Measurements from ENCODE around the gene MYL5.

DNA sequence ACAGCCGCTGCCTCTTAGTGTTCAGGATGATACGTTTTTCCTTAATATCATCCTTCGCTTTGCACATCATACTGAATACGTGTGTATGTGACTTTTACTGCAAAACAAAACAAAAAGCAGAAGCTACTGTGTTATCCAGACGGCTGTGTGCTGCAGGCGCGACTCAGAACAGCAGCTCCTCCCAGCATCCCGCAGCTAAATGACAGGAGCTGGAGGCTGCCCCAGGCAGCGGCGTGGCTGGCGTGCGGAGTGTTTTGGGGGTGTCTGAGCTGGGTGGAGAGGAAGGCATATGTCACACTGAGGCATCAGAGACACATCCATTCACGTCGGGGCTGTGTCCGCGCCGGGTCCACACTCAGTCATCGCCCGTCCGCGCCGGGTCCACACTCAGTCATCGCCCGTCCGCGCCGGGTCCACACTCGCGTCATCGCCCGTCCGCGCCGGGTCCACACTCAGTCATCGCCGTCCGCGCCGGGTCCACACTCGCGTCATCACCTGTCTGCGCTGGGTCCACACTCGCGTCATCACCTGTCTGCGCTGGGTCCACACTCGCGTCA is 47.9 kb downstream of the MYL5 start:
- no peak for TF ChIP-seq GATA2 (IDR thresholded peaks at IDR 0.05; ENCODE audit: low read depth, low read length)
- TF ChIP-seq GATA3 (IDR thresholded peaks at IDR 0.05; ENCODE audit: low read depth, low read length) = no peak
